Measurements from ENCODE around the gene OTUD5. TPM values are rescaled to one million over a fixed set of nuclear protein-coding genes. Genes with fewer than 3 reads are reported as not detected.

Gene OTUD5
- total RNA-seq, 1 experiment from 2014 or later: 36.2 TPM

- Histone ChIP-seq H3K36me3 (ENCODE audit: insufficient read depth, low read length) (peaks cover 6% of the 10 kb centered on the region; the same call in 1 of the 2 replicates), H3K9me3 (ENCODE audit: low read length) (no peaks in the 10 kb centered on the region), H3K27ac (ENCODE audit: low read length) (peak overlapping the region; percentile 96), H3K27me3 (ENCODE audit: low read length) (no peaks in the 10 kb centered on the region), H3K9ac (ENCODE audit: low read length) (peak overlapping the region; percentile 35; the same call in 1 of the 2 replicates), H4K20me1 (ENCODE audit: insufficient read depth, low read depth, low read length) (peaks cover 7% of the 10 kb centered on the region; the same call in 1 of the 2 replicates), H3K4me3 (ENCODE audit: low read length) (no peak overlapping the region), H3K4me2 (ENCODE audit: low read depth, low read length, poor library complexity, severe bottlenecking) (no peak overlapping the region), H3K4me1 (ENCODE audit: low read length) (peaks cover 44% of the 10 kb centered on the region), H2AFZ (ENCODE audit: low read length) (no peak overlapping the region), H3K79me2 (ENCODE audit: low read length) (peaks cover 55% of the 10 kb centered on the region), H3K9me2 (replicated peaks; ENCODE audit: insufficient read depth, low read length) (no peaks in the 10 kb centered on the region)
- no peak for DNase-seq
These were observed 20.1 kb downstream of the OTUD5 start for GRCh38 chrX:48937054-48937907.

GRCh38 chrX:48936429-48937053, 20.9 kb downstream of the OTUD5 start:
- Histone ChIP-seq H3K9ac (ENCODE audit: low read length) (no peak overlapping the region), H3K4me1 (ENCODE audit: low read length) (peaks cover 41% of the 10 kb centered on the region), H3K9me2 (replicated peaks; ENCODE audit: insufficient read depth, low read length) (no peaks in the 10 kb centered on the region), H3K9me3 (ENCODE audit: low read length) (no peaks in the 10 kb centered on the region), H3K27me3 (ENCODE audit: low read length) (no peaks in the 10 kb centered on the region), H3K4me3 (ENCODE audit: low read length) (no peak overlapping the region), H3K36me3 (ENCODE audit: insufficient read depth, low read length) (peaks cover 6% of the 10 kb centered on the region; the same call in 1 of the 2 replicates), H3K27ac (ENCODE audit: low read length) (peak overlapping the region; percentile 96), H3K79me2 (ENCODE audit: low read length) (peaks cover 50% of the 10 kb centered on the region), H3K4me2 (ENCODE audit: low read depth, low read length, poor library complexity, severe bottlenecking) (no peak overlapping the region), H4K20me1 (ENCODE audit: insufficient read depth, low read depth, low read length) (peaks cover 7% of the 10 kb centered on the region; the same call in 1 of the 2 replicates), H2AFZ (ENCODE audit: low read length) (no peak overlapping the region)
- no peak for DNase-seq

DNA sequence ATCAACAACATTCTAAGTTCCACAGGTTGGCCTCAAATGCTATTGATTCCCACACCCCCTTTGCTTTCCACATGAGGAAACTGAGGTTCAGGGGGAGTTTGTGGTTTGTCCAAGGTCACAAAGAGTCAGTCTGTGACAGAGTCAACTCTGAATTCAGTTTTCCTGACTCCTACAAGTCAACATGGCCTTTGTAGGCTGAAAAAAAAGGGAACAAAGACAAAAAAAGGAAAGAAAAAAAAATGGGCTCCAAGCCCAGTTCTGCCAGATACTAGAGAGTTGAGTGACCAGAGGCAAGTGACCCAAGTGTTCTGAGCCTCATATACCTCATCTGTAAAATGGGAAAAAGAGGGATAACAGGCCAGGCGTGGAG, 22.1 kb downstream of the OTUD5 start:
- Histone ChIP-seq H3K79me2 (ENCODE audit: low read length) (peaks cover 43% of the 10 kb centered on the region), H2AFZ (ENCODE audit: low read length) (no peak overlapping the region), H3K27me3 (ENCODE audit: low read length) (no peaks in the 10 kb centered on the region), H3K4me2 (ENCODE audit: low read depth, low read length, poor library complexity, severe bottlenecking) (no peak overlapping the region), H3K36me3 (ENCODE audit: insufficient read depth, low read length) (peaks cover 6% of the 10 kb centered on the region; the same call in 1 of the 2 replicates), H3K4me3 (ENCODE audit: low read length) (no peak overlapping the region), H3K9me2 (replicated peaks; ENCODE audit: insufficient read depth, low read length) (no peaks in the 10 kb centered on the region), H3K9me3 (ENCODE audit: low read length) (no peaks in the 10 kb centered on the region), H4K20me1 (ENCODE audit: insufficient read depth, low read depth, low read length) (peaks cover 7% of the 10 kb centered on the region; the same call in 1 of the 2 replicates), H3K9ac (ENCODE audit: low read length) (no peak overlapping the region), H3K27ac (ENCODE audit: low read length) (no peak overlapping the region), H3K4me1 (ENCODE audit: low read length) (peaks cover 32% of the 10 kb centered on the region)
- DNase-seq: no peak

DNA sequence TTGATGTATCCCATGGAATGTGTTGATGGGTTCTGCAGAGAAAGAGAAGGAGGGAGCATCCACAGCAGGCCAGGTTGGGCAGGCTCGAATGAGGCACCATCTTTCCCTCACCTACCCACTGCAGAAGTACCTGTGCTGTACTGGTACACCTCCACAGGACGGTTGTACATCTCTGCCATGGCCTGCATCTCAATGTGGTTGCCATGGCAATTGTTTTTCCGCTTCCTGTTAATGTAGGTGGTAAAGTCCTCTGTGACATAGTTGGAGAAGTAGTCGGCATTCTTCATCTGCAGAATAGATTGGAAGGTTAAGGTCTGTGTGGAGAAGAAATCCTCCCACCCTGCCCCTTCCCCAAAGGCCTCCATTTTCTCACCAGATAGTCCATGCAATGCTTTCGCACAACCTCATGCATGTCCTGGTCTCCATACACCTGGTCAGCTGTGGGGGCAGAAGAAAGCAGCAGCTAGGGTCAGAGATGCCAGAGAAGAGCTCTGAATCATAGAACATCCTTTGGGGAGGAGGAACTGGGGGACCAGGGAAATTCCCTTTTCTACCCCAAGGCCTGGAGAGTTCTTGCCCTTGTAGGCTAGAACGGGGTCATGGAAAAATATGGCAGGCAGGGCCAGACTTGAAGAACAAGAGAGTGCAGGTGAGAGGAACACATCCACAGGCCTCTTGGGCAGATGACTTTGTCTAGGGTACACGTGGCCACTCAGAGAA, 22.7 kb downstream of the OTUD5 start:
- H3K4me2 ChIP-seq (ENCODE audit: low read depth, low read length, poor library complexity, severe bottlenecking): no peak overlapping the region
- peaks cover 27% of the 10 kb centered on the region for H3K4me1 ChIP-seq (ENCODE audit: low read length)
- peaks cover 7% of the 10 kb centered on the region; the same call in 1 of the 2 replicates for H4K20me1 ChIP-seq (ENCODE audit: insufficient read depth, low read depth, low read length)
- H3K36me3 ChIP-seq (ENCODE audit: insufficient read depth, low read length): peaks cover 6% of the 10 kb centered on the region; the same call in 1 of the 2 replicates
- no peak overlapping the region for H3K27ac ChIP-seq (ENCODE audit: low read length)
- no peak for DNase-seq
- H3K27me3 ChIP-seq (ENCODE audit: low read length): no peaks in the 10 kb centered on the region
- no peaks in the 10 kb centered on the region for H3K9me3 ChIP-seq (ENCODE audit: low read length)
- H3K9ac ChIP-seq (ENCODE audit: low read length): no peak overlapping the region
- no peak overlapping the region for H3K4me3 ChIP-seq (ENCODE audit: low read length)
- H2AFZ ChIP-seq (ENCODE audit: low read length): no peak overlapping the region
- peaks cover 39% of the 10 kb centered on the region for H3K79me2 ChIP-seq (ENCODE audit: low read length)
- no peaks in the 10 kb centered on the region for H3K9me2 ChIP-seq (replicated peaks; ENCODE audit: insufficient read depth, low read length)

- peaks cover 18% of the 10 kb centered on the region for H3K4me1 ChIP-seq (ENCODE audit: low read length)
These were observed 23.6 kb downstream of the OTUD5 start for GRCh38 chrX:48933757-48934156.

GRCh38 chrX:48927736-48928382, 29.5 kb downstream of the OTUD5 start:
- no peak overlapping the region for H3K9ac ChIP-seq (ENCODE audit: low read length)
- H3K9me3 ChIP-seq (ENCODE audit: low read length): no peaks in the 10 kb centered on the region
- H3K36me3 ChIP-seq (ENCODE audit: insufficient read depth, low read length): peaks cover 4% of the 10 kb centered on the region
- 0 out of 2 replicates have a peak overlapping the region, but pooled peaks have one; percentile 14 for H3K27ac ChIP-seq (ENCODE audit: low read length)
- H3K4me1 ChIP-seq (ENCODE audit: low read length): peaks cover 13% of the 10 kb centered on the region
- H3K79me2 ChIP-seq (ENCODE audit: low read length): peaks cover 12% of the 10 kb centered on the region; the same call in 1 of the 2 replicates
- H3K27me3 ChIP-seq (ENCODE audit: low read length): no peaks in the 10 kb centered on the region
- peak overlapping the region; percentile 14 for H3K4me2 ChIP-seq (ENCODE audit: low read depth, low read length, poor library complexity, severe bottlenecking)
- H3K4me3 ChIP-seq (ENCODE audit: low read length): no peak overlapping the region
- DNase-seq: no peak
- H2AFZ ChIP-seq (ENCODE audit: low read length): no peak overlapping the region
- no peaks in the 10 kb centered on the region for H3K9me2 ChIP-seq (replicated peaks; ENCODE audit: insufficient read depth, low read length)
- H4K20me1 ChIP-seq (ENCODE audit: insufficient read depth, low read depth, low read length): no peaks in the 10 kb centered on the region

More at GRCh38 chrX:48933757-48934156, 23.6 kb downstream of the OTUD5 start:
- Histone ChIP-seq H3K79me2 (ENCODE audit: low read length) (peaks cover 32% of the 10 kb centered on the region), H3K9me2 (replicated peaks; ENCODE audit: insufficient read depth, low read length) (no peaks in the 10 kb centered on the region), H3K36me3 (ENCODE audit: insufficient read depth, low read length) (peaks cover 6% of the 10 kb centered on the region; the same call in 1 of the 2 replicates), H3K9me3 (ENCODE audit: low read length) (no peaks in the 10 kb centered on the region), H3K27ac (ENCODE audit: low read length) (no peak overlapping the region; the same call in 1 of the 2 replicates), H3K4me2 (ENCODE audit: low read depth, low read length, poor library complexity, severe bottlenecking) (no peak overlapping the region), H2AFZ (ENCODE audit: low read length) (no peak overlapping the region), H3K27me3 (ENCODE audit: low read length) (no peaks in the 10 kb centered on the region), H4K20me1 (ENCODE audit: insufficient read depth, low read depth, low read length) (peaks cover under 1% of the 10 kb centered on the region; the same call in 1 of the 2 replicates), H3K9ac (ENCODE audit: low read length) (no peak overlapping the region), H3K4me3 (ENCODE audit: low read length) (no peak overlapping the region)
- DNase-seq: no peak

DNA sequence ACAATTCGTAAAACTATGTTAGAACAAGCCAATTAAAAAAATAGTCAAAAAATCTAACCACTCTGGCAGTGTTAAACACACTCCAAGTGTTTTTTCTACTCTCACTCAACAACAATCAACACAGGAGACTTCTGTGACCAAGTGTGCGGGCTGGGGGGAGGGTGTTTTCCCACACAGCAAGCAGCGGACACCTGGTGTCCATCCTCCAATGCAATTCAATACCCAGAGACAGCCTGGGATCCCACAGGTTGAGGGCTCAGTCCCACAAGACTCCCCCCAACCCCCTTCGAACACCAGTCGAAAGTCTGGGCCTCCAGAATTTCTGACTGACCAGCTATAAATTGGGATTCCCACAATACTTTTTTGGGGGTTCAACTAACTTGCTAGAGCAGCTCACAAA, 30.3 kb downstream of the OTUD5 start:
- peaks cover 13% of the 10 kb centered on the region for H3K4me1 ChIP-seq (ENCODE audit: low read length)
- no peak overlapping the region for H3K27ac ChIP-seq (ENCODE audit: low read length)
- no peaks in the 10 kb centered on the region for H4K20me1 ChIP-seq (ENCODE audit: insufficient read depth, low read depth, low read length)
- no peak for DNase-seq
- H3K36me3 ChIP-seq (ENCODE audit: insufficient read depth, low read length): peaks cover 4% of the 10 kb centered on the region; the same call in 1 of the 2 replicates
- no peak overlapping the region for H2AFZ ChIP-seq (ENCODE audit: low read length)
- no peak overlapping the region for H3K4me2 ChIP-seq (ENCODE audit: low read depth, low read length, poor library complexity, severe bottlenecking)
- no peaks in the 10 kb centered on the region for H3K9me3 ChIP-seq (ENCODE audit: low read length)
- no peaks in the 10 kb centered on the region for H3K9me2 ChIP-seq (replicated peaks; ENCODE audit: insufficient read depth, low read length)
- peaks cover 12% of the 10 kb centered on the region; the same call in 1 of the 2 replicates for H3K79me2 ChIP-seq (ENCODE audit: low read length)
- H3K4me3 ChIP-seq (ENCODE audit: low read length): no peak overlapping the region
- no peak overlapping the region for H3K9ac ChIP-seq (ENCODE audit: low read length)
- H3K27me3 ChIP-seq (ENCODE audit: low read length): no peaks in the 10 kb centered on the region

Measured in Karpas-422 (cell line).